GM15510 (cell line): ENCODE measurements around the gene MED26.
A peak's percentile ranks its signal among the peaks of the same experiment; 100 is the strongest.

Experiments
- POLR2A ChIP-seq: IDR thresholded peaks from 3 replicates; pipeline ENCODE4 v1.6.1; 2011; ENCODE audit warnings: borderline replicate concordance; ENCODE audit not compliant: insufficient read length; ENCODE audit errors: extremely low read depth

Gene MED26

DNA sequence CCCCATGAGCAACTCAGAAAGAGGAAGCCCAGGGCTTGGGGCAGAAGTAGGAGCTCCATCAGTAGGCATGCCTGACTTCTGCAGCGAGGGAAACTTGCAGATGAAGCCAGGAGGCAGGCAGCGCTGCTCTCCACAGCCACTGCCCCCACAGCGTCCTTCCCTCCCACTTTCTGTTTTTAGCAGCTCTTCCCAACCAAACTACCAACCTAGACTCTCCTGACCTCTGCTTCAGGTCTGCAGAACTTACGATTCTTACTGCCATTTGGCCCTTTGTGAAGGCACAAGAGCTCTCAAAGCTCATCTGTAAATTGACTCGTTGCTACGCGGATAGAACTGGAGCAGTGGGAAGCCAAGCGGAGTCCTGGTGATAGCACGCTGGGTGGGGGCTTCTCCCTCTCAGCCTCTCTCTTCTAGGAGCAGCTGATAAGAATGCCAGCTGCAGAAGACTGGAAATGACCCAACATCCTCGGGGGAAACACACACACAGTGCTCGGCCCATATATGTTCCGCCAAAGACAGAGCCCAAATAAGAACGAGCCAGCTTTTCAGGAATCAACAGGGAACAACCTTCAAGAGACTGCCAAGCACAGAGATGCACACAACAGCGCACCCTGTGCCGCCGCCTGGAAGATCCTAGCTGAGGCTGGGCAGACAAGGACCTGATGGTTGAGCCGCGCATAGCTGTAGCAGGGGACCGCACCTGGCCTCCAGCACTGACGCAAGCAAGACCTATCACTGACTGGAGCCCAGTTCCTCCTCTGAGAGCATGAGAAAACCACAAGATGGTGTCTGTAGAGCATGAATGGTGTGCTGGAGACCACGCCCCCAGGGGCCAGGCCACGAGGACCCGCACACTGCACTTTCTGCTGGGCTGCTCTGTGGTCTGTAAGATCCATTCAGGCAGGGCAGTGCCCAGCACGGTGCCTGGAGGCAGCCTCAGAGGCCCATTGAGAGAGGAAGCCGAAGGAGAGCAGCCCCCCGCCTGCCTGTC, 39.9 kb downstream of the MED26 start:
- TF ChIP-seq POLR2A = peak; percentile 81

DNA sequence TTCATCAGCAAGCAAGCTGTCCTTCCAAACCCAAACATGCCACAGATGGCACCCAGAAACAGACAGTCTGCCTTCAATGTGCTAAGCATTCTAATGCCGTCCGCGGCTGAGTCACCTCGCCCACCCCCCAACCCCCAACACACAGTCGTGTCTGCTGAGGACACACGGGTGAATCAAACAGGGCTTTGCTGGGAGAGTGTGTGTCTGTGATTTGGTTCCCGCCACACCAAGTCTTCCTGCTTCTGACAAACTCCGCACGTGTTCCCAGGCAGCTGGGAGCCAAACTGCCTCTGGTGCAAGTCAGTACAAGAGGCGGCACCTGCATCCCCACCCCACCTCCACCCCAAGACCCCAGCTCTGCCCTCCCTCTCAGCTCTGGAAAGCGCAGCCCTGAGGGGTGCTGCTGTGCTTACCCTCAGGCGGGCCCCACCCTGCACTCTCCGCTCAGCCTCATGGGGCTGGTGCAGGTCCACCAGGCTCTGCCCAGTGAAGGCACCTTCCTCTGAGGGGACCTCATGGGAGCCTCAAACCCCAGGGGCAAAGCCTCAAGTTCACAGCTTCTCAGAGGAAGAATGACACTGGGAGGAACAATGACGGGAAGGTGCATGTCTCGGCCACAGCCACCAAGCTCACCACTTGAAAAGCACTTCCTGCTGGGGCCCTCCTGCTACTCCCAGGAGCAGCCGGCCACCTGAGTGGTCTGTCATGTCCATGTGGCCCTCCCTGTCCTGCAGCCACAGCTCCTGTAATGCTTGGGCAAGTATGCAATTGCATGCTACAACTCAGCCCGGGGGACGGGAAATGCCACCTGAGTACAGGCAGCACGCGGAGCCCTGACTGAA, 40.8 kb downstream of the MED26 start:
- peak; percentile 5 for TF ChIP-seq POLR2A

DNA sequence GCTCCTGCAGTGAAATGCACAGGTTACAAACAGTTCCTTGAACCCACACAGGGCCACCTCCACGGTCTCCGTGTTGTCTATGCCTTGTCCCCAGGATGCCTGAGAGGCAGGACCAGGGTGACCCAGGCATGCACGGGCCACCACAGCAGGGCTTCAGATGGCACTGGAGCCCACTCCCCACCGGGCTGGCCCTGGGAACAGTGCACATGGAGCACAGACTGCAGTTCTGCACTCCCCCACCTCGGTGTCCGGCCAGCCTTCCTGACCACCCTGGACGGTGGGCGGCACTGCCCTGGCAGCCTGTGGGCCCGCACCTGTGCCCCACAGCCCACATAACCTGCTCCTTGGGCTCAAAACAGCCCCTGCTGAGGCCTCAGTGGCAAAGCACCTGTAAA, 41.5 kb downstream of the MED26 start:
- no peak for TF ChIP-seq POLR2A

DNA sequence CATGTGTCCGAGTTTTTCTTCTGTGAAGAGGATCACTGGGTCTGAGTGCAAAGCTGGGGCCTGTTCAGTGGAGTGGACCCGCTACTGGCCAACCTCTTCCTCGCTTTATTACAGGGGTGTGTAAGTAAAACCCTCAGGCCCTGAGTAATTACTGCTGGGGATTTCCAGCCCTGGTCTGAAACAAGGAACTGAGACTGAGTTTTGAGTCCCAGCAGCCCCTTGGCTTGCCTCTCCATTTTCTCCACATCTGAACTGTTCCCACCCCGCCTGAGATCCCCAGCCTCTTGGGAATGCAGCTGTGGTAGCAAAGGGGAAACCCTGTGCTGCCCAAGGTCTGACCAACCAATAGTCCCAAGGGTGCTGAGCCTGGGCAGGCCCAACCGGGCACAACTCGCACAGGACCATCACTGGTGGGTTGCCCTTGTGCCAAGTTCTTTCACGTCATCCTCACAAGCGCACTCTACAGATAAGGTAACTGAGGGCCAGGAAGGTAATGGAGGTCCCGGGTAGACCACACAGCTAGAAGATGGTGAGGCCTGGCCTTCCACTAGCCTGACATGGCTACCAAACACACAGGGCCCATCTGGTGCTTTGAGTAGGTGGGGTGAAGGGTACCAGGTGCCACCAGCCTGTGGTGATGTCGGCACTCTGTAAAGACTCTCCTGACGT, 42.1 kb downstream of the MED26 start:
- peak; percentile 47 for TF ChIP-seq POLR2A

DNA sequence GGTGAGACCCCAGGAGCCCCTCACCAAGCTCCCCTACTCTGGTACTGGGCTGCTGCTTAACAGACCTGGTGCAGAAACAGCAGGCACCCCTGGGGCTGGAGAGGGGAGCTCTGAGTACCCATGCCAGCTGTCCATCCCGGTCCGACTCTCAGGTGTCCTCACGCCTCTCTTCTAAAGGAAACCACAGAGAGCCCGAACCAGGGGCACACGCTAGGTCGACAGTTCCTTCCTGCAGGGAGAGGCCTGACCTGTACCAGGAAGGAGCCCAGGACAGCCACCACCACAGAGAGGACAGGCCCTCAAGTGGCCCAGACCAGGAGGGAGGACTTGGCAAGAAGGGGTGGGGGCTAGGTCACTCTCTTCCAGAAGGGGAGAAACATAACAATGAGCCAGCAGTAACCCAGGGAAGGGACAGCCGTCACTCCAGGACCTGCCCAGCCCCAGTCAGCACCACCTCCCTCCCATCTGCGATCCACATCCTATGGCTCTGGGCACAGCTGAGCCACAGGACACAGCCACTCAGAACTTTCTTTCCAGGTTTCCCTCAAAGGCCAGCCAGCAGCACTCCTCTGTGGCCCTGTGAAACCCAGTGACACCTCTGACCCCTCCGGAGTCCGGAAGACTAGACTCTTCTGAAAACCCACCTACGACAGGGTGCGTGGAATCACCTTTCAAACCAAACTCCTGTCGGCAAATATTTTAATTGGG, 42.8 kb downstream of the MED26 start:
- peak; percentile 40 for TF ChIP-seq POLR2A

DNA sequence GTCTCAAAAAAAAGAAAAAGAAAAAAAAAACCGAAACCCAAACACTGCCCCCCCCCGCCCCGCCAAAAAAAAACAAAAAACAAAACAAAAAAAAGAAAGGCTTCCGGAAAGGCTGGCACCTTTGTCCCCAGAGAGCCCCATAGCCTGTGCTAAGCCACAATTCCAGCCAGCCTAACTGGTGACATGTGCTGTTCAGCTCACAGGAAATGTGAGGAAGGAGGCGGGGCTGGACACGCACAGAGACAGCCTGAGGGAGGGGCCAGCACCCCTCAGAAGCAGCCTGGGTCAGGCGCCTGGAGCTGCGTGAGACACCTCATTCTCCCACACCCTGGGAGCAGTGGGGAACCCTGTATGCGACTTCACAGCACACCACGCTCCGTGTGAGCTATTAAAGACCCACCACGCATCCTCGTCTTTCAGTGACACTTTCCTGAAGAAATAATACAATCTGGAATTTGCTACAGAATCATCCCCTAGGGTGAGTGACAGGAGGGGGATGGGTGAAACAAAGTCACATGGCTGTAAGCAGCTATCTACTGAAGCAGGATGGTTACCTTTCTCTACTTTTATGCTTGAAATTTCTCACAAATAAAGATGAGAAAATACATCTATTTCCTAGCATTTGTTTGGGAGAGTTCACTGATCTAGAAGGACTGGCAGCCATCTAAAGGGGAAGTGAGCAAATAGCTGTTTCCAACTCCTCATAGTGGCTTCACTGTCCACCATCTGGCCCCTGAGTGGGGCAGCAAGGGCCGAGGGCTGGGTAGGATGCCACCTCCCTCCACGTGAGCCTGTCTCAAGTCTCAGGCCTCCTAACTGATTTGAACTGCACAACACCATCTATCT, 43.5 kb downstream of the MED26 start:
- peak; percentile 94 for TF ChIP-seq POLR2A

DNA sequence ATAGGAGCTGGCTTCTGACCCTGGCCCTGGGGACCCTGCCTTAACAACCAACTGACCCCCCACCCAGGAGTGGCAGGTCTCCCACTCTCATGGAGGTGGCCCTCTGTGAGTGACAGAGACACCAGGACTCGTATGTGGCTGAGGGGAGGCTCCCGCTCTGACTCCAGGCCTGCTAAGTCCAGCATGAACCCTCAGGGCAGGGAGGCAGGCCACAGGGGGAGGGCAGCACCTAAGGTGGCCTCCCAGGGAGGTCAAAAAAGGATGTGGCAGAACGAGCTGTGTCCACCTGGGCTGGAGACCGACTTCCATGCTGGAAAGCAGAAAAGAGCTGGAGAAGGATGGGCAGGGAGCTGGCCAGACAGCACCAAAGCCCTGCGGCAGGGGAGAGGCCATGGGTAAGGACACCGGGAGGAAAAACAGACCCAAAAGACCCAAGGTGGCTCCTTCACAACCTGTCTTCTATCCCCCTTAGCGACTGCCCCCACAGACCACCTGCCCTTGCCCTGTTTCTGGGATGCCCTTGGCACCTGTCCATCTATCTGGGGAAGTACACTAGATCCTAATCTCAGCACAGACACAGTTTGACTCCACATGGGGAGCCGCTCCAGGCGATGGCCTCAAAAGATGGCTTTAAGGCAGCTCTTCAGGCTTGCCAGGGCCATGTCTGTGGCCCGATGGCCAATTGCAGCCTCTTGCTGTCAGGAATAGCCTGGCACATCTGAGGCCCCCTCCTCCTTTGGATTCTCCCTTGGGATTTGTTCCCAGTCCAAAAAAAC, 45.3 kb downstream of the MED26 start:
- TF ChIP-seq POLR2A = no peak

DNA sequence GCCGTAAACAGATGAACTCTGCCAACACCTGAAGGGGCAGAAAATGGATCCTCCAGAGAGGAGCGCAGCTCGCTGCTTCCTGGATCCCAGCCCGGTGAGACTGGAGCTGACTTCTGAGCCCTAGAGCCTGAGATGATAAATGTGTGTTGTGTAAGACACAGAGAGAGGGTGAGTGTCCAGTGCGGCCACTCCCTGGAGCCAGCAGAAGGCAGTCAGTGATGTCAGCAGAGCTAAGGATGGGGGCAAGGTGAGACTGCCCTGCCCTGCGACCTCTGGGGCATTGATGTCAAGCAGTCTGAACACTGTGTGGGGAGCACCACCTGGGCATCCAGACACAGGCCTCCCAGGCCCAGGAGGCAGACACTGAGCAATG, 46.0 kb downstream of the MED26 start:
- no peak for TF ChIP-seq POLR2A

DNA sequence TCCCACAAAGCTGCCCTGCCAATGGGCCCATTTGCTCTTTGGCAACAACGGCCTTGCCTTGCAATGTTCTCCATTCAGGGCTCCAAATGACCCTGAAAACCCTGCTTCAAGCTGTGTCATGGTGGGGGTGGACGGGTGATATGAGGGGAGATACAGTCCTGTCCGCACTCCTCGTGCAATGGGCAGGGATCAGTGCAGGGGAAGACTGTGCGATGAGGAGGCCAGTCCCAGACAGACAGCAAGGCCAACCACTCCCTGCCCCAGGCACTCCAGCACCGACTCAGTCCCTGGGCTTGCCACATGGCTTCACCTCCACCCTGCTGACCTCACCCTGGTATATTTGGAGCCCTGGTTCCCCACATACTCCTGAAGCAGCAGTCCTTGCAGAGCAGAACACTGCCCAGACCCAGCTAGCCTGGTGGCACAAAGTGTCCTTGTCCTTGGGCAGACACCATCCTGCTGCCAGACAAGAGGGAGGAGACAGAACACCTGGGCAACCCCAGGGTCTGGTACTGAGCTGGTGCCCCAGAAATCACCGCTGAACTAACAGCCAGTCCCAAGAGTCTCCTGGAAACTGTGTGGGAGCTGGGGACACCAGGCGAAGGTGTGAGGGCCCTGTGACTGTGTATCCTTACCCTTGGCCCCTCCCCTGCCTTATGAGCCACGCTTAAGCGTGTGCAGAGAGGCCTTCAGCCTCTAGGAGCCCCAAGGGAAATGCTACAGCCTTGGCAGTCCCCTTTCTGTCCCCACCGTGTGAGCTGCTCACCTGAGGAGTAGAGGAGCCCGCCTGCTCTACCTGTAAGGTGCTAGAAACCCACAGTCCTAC, 46.6 kb downstream of the MED26 start:
- TF ChIP-seq POLR2A = no peak

DNA sequence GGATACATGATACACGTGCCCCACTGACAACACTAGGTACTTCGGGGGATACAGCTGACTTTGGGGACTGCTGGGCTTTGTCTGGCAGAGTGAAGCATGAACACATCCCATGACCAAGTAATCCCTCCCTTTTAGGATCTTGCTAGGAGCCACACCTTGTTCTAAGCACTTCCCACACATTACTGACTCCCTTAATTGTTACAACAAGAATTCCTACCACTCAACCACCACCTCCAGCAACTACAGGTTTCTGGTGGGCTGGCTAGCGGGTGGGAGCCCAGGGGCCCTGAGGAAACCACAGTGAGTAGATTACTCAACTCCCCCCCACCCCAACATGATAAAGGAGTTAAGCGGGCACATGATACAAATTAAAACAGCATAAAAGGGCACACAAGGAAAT, 48.6 kb downstream of the MED26 start:
- TF ChIP-seq POLR2A = no peak

DNA sequence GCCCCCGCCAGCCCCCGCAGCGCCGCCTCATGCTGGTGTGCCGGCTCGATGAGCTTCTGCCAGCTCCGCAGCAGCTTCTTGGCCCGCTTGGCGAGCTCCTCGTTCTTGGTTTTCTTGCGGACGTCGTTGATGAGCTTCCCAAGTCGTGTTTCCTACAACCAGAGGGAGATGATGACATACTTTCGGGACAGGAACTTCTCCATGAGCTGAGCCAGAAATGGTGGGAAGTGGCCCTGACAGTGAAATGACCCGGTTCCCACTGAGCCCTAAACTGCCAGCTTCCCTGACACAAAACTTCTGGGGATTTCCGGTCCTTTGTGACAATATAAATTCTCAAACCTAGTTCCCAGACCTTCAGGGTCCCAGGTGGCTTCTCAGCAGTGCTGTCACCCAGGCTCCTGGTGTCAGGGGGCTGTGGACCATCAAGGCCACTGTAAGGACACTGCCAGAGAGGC, 50.4 kb downstream of the MED26 start:
- no peak for TF ChIP-seq POLR2A
